Measurements from ENCODE around the gene NISCH.

Gene NISCH

DNA sequence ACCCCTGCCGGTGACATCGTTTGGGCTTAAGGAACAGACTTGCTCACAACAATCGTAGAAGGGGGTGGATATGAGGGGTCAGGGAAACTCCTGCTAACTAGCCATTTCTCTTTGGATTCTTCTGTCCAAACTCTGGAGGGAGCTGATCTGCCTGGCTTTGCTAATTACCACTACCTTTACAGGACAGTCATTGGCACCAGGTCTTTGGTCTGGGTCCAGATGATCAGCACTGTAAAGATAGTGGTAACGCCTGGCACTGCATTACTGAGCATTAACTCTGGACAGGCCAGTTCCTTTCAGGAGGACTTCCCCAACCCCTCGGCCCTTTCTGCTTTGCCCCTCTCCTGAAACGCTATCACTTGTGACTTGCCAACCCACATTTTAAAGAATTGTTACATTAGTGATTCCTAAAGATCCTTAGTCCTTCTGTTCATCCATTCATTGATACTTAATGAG, 81.8 kb downstream of the NISCH start:
- DNase-seq (ENCODE audit: low read depth, low spot score), result no peak

DNA sequence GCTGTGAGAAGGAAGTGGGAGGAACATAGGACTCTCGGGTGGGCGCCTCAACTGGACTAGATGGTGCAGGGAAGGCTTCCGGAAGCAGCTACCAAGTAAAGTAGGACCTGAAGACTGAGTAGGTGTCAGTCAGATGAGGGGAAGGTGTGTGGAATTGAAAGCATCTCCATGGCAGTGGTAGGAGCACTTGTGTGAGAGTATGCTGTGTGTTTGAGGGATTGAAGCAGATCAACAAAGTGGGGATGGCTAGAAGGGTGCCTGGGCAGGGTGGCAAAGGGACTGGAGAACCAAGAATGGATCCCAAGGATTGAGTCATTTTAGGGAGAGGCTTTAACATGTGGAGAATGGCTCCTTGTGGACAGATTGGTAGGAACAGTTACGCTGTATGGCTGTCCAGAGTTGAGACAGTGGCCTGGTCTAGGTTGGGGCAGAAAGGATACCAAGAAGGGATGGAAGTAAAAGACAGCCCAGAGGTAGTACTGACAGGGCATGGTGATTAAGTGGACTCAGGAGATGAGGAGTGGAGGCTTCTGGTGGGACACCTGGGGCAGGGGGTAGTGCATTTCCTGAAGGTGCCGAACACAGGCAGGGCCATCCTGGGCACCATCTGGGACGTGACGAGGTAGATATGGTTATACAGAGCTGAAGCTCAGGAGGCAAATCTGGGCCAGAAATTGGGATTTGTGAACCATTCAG, 82.5 kb downstream of the NISCH start:
- DNase-seq (ENCODE audit: low read depth, low spot score), result no peak

- no peak for DNase-seq (ENCODE audit: low read depth, low spot score)
Observed at GRCh38 chr3:52539010-52539653, 83.7 kb downstream of the NISCH start.

GRCh38 chr3:52541050-52541449, 85.6 kb downstream of the NISCH start:
- no peak for DNase-seq (ENCODE audit: low read depth, low spot score)
